ENCODE measurements around the gene EPHB1. TPM values are rescaled to one million over a fixed set of nuclear protein-coding genes. Genes with fewer than 3 reads are reported as not detected.

Gene EPHB1
- total RNA-seq, 1 experiment from 2014 or later: 2.8 TPM

DNA sequence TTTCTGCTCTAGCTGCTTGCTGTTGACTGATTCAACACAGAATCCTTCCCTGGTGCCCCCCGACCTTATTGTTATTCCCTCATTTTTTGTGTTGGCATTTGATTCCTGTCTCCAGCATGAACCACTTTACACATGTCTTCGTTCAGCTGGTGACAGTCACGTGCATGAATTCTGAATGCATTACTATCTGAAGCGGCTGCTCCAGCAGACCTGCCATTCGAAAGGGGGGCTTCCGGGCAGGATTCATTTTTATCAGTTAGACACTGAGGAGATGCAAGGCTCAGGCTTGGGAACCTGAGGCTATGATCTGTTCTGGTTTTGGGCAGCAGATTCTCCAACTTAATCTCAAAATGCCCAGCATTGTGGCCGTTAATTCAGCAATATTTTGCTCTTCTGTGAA is 336.2 kb downstream of the EPHB1 start:
- no peak overlapping the region for H3K56ac ChIP-seq (ENCODE audit: insufficient read length, low read depth, low read length)
- H4K5ac ChIP-seq (ENCODE audit: insufficient read length, low read depth, low read length): no peak overlapping the region
- no peak overlapping the region for H2BK5ac ChIP-seq (ENCODE audit: insufficient read length, low read length)
- DNase-seq: no peak
- no peak overlapping the region for H3T11ph ChIP-seq (ENCODE audit: low read length)
- no peak overlapping the region for H2AFZ ChIP-seq (ENCODE audit: low read length)
- no peak overlapping the region for H4K8ac ChIP-seq (replicated peaks; ENCODE audit: insufficient read length, low read depth, low read length)
- no peaks in the 10 kb centered on the region for H3K36me3 Mint-ChIP-seq (ENCODE audit: insufficient read depth in 1 of 3, low read depth in 3 of 3)
- H3K18ac ChIP-seq (ENCODE audit: insufficient read length, low read depth, low read length): no peak overlapping the region
- no peaks in the 10 kb centered on the region; the same call in 1 of the 2 replicates for H3K27me3 Mint-ChIP-seq (ENCODE audit: low read depth)
- H2BK12ac ChIP-seq (ENCODE audit: insufficient read length, low read depth, low read length): no peak overlapping the region
- no peak overlapping the region for H2BK20ac ChIP-seq (ENCODE audit: low read depth, low read length, poor library complexity, severe bottlenecking)
- no peak overlapping the region for H3K23ac ChIP-seq (ENCODE audit: insufficient read length, low read depth, low read length)
- WGBS (ENCODE audit: extremely low coverage, insufficient read length, low lambda C conversion rate): no CpG with 5 or more reads among the region's 7 CpGs
- no peaks in the 10 kb centered on the region for H3K4me1 Mint-ChIP-seq
- no peak overlapping the region for H2AK5ac ChIP-seq (ENCODE audit: insufficient read length, low read length)
- no peak overlapping the region; a peak in 1 of 7 replicates for H3K27ac Mint-ChIP-seq
- no peaks in the 10 kb centered on the region for H3K9me3 ChIP-seq (ENCODE audit: control insufficient read depth, low read depth, low read length)
- TF ChIP-seq, protein P1, sequence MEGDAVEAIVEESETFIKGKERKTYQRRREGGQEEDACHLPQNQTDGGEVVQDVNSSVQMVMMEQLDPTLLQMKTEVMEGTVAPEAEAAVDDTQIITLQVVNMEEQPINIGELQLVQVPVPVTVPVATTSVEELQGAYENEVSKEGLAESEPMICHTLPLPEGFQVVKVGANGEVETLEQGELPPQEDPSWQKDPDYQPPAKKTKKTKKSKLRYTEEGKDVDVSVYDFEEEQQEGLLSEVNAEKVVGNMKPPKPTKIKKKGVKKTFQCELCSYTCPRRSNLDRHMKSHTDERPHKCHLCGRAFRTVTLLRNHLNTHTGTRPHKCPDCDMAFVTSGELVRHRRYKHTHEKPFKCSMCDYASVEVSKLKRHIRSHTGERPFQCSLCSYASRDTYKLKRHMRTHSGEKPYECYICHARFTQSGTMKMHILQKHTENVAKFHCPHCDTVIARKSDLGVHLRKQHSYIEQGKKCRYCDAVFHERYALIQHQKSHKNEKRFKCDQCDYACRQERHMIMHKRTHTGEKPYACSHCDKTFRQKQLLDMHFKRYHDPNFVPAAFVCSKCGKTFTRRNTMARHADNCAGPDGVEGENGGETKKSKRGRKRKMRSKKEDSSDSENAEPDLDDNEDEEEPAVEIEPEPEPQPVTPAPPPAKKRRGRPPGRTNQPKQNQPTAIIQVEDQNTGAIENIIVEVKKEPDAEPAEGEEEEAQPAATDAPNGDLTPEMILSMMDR (conservative IDR thresholded peaks at IDR 0.05): no peak
- no peaks in the 10 kb centered on the region; the same call in 1 of the 2 replicates for H3K27me3 ChIP-seq (ENCODE audit: insufficient read depth, low read length)
- no peak overlapping the region for H4K91ac ChIP-seq (ENCODE audit: insufficient read length, low read depth, low read length)
- H4K20me1 ChIP-seq (ENCODE audit: control insufficient read depth, insufficient read depth, insufficient read length): no peaks in the 10 kb centered on the region
- no peak overlapping the region for H3K27ac ChIP-seq (ENCODE audit: insufficient read length, low read depth, low read length)
- no peak overlapping the region for H2BK15ac ChIP-seq (ENCODE audit: low read depth, low read length)
- no peaks in the 10 kb centered on the region for H3K9me3 Mint-ChIP-seq
- no peaks in the 10 kb centered on the region for H3K4me1 ChIP-seq (ENCODE audit: insufficient read depth, low read length)
- H3K4ac ChIP-seq (ENCODE audit: low read depth, low read length): no peak overlapping the region
- H3K9ac ChIP-seq (ENCODE audit: extremely low read depth, insufficient read length, low read length): no peak overlapping the region
- H3K79me2 ChIP-seq (ENCODE audit: insufficient read depth, low read length): no peaks in the 10 kb centered on the region
- H3K4me2 ChIP-seq (ENCODE audit: insufficient read depth, insufficient read length, low read length): no peak overlapping the region
- H3K23me2 ChIP-seq (ENCODE audit: insufficient read length, low read depth, low read length, poor library complexity, severe bottlenecking): no peaks in the 10 kb centered on the region
- no peaks in the 10 kb centered on the region for H3K79me1 ChIP-seq (ENCODE audit: insufficient read depth, low read depth, low read length, poor library complexity, severe bottlenecking)
- no peak overlapping the region for H3K14ac ChIP-seq (ENCODE audit: insufficient read depth, low read length)
- no peak overlapping the region for H3K4me3 Mint-ChIP-seq
- no peak overlapping the region for H2BK120ac ChIP-seq (ENCODE audit: low read depth, low read length, poor library complexity, severe bottlenecking)

Data from H9 (cell line).